ENCODE measurements around the gene RALGAPB.
A peak's percentile ranks its signal among the peaks of the same experiment; 100 is the strongest.

The RALGAPB gene

GRCh38 chr20:38547288-38548085 lies 74.8 kb downstream of the RALGAPB start:
- no peaks in the 10 kb centered on the region for H3K27me3 ChIP-seq (replicated peaks; ENCODE audit: control insufficient read depth, insufficient read depth, low read length)
- peaks cover 5% of the 10 kb centered on the region for H3K36me3 ChIP-seq (ENCODE audit: control insufficient read depth, insufficient read depth, low read length)
- no peak for TF ChIP-seq CTCF (IDR thresholded peaks at IDR 0.05; ENCODE audit: insufficient read depth, low read length, poor library complexity, severe bottlenecking)
- no peak for DNase-seq (ENCODE audit: extremely low read depth, insufficient read length)
- no peak overlapping the region for H3K4me3 ChIP-seq (replicated peaks; ENCODE audit: low read depth, low read length)

GRCh38 chr20:38548356-38549083 lies 75.9 kb downstream of the RALGAPB start:
- TF ChIP-seq CTCF (IDR thresholded peaks at IDR 0.05; ENCODE audit: insufficient read depth, low read length, poor library complexity, severe bottlenecking) = no peak
- H3K36me3 ChIP-seq (ENCODE audit: control insufficient read depth, insufficient read depth, low read length) = peaks cover 9% of the 10 kb centered on the region
- DNase-seq (ENCODE audit: extremely low read depth, insufficient read length) = no peak
- H3K27me3 ChIP-seq (replicated peaks; ENCODE audit: control insufficient read depth, insufficient read depth, low read length) = no peaks in the 10 kb centered on the region
- H3K4me3 ChIP-seq (replicated peaks; ENCODE audit: low read depth, low read length) = no peak overlapping the region

GRCh38 chr20:38550274-38550673 lies 77.6 kb downstream of the RALGAPB start:
- Histone ChIP-seq H3K36me3 (ENCODE audit: control insufficient read depth, insufficient read depth, low read length) (peaks cover 9% of the 10 kb centered on the region), H3K4me3 (replicated peaks; ENCODE audit: low read depth, low read length) (no peak overlapping the region), H3K27me3 (replicated peaks; ENCODE audit: control insufficient read depth, insufficient read depth, low read length) (no peaks in the 10 kb centered on the region)
- peak; percentile 29 for TF ChIP-seq CTCF (IDR thresholded peaks at IDR 0.05; ENCODE audit: insufficient read depth, low read length, poor library complexity, severe bottlenecking)
- no peak for DNase-seq (ENCODE audit: extremely low read depth, insufficient read length)

- peaks cover 9% of the 10 kb centered on the region for H3K36me3 ChIP-seq (ENCODE audit: control insufficient read depth, insufficient read depth, low read length)
- no peaks in the 10 kb centered on the region for H3K27me3 ChIP-seq (replicated peaks; ENCODE audit: control insufficient read depth, insufficient read depth, low read length)
- DNase-seq (ENCODE audit: extremely low read depth, insufficient read length) = no peak
- H3K4me3 ChIP-seq (replicated peaks; ENCODE audit: low read depth, low read length) = no peak overlapping the region
- no peak for TF ChIP-seq CTCF (IDR thresholded peaks at IDR 0.05; ENCODE audit: insufficient read depth, low read length, poor library complexity, severe bottlenecking)
Measured at GRCh38 chr20:38551056-38551626, 78.5 kb downstream of the RALGAPB start.

GRCh38 chr20:38554986-38555385 lies 82.3 kb downstream of the RALGAPB start:
- Histone ChIP-seq H3K36me3 (ENCODE audit: control insufficient read depth, insufficient read depth, low read length) (peaks cover 9% of the 10 kb centered on the region), H3K27me3 (replicated peaks; ENCODE audit: control insufficient read depth, insufficient read depth, low read length) (no peaks in the 10 kb centered on the region), H3K4me3 (replicated peaks; ENCODE audit: low read depth, low read length) (no peak overlapping the region)
- DNase-seq (ENCODE audit: extremely low read depth, insufficient read length) = no peak
- TF ChIP-seq CTCF (IDR thresholded peaks at IDR 0.05; ENCODE audit: insufficient read depth, low read length, poor library complexity, severe bottlenecking) = no peak

All from GM06990 (cell line).